Endodermal cell (in vitro differentiated cells): ENCODE measurements around the gene AACS. TPM values are rescaled to one million over a fixed set of nuclear protein-coding genes. Genes with fewer than 3 reads are reported as not detected.
"Not testable (repeated sequence)": the region's sequence is repeated elsewhere in the genome, so short reads cannot be mapped to it uniquely, and the experiment has no call there.

Experiments used
- DNase-seq: peaks from one replicate; pipeline ENCODE4 v3.0.0-alpha.2; 2017
- H3K27ac ChIP-seq: 2 replicates; pipeline ENCODE4 v1.5.1; 2013; ENCODE audit warnings: mild to moderate bottlenecking, low read depth, low read length, moderate library complexity
- H3K27me3 ChIP-seq: 2 replicates; pipeline ENCODE4 v1.6.1; 2013; ENCODE audit warnings: mild to moderate bottlenecking, low read length, moderate library complexity; ENCODE audit not compliant: insufficient read depth, control insufficient read depth, poor library complexity, severe bottlenecking
- H3K36me3 ChIP-seq: 2 replicates; pipeline ENCODE4 v1.7.0; 2013; ENCODE audit warnings: mild to moderate bottlenecking, low read length, moderate library complexity; ENCODE audit not compliant: control insufficient read depth, insufficient read depth
- H3K4me1 ChIP-seq: one replicate; pipeline ENCODE4 v1.7.0; 2013; ENCODE audit warnings: low read length; ENCODE audit not compliant: control insufficient read depth, insufficient read depth
- H3K4me3 ChIP-seq: 2 replicates; pipeline ENCODE4 v1.5.1; 2013; ENCODE audit warnings: mild to moderate bottlenecking, low read length, moderate library complexity
- H3K9ac ChIP-seq: 2 replicates; pipeline ENCODE4 v1.6.1; 2013; ENCODE audit warnings: mild to moderate bottlenecking, low read length, moderate library complexity; ENCODE audit not compliant: poor library complexity, severe bottlenecking; ENCODE audit errors: extremely low read depth
- H3K9me3 ChIP-seq: 2 replicates; pipeline ENCODE4 v1.6.1; 2013; ENCODE audit warnings: mild to moderate bottlenecking, low read length, moderate library complexity; ENCODE audit not compliant: control insufficient read depth
- H3K27ac Mint-ChIP-seq: 2 replicates; pipeline ENCODE4 v1.8.0; 2020; ENCODE audit warnings: mixed read lengths
- H3K27me3 Mint-ChIP-seq: 2 replicates; pipeline ENCODE4 v1.8.0; 2021; ENCODE audit warnings: mild to moderate bottlenecking, mixed read lengths; ENCODE audit not compliant: insufficient read depth
- H3K36me3 Mint-ChIP-seq: 2 replicates; pipeline ENCODE4 v1.8.0; 2020; ENCODE audit warnings: low read depth, mixed read lengths
- H3K4me1 Mint-ChIP-seq: 2 replicates; pipeline ENCODE4 v1.8.0; 2020; ENCODE audit warnings: mixed read lengths
- H3K4me3 Mint-ChIP-seq: 2 replicates; pipeline ENCODE4 v1.8.0; 2020; ENCODE audit warnings: mild to moderate bottlenecking, moderate library complexity, mixed read lengths
- H3K9me3 Mint-ChIP-seq: 2 replicates; pipeline ENCODE4 v1.8.0; 2020; ENCODE audit warnings: mild to moderate bottlenecking, mixed read lengths
- WGBS, 2 experiments: methylation state at CpG; one replicate each; pipeline versions ENCODE4 v1.1.5 to v1.1.7; 2013; ENCODE audit warnings: missing lambda C conversion rate in 2 of 2, mixed read lengths in 1 of 2; ENCODE audit not compliant: insufficient coverage in 1 of 2, insufficient read length in 1 of 2; 5-methylcytosine and 5-hydroxymethylcytosine counted together
- total RNA-seq, 2 donors: library from RNA; stranded (reverse); fragmentation: NEBNext Ultra II Directional in 1 of 2; extraction: Animal tissue kit (Norgen Biotek cat#: 25700) in 1 of 2; gene quantifications; 2 replicates in 1 of 2; 3 replicates in 1 of 2; pipeline ENCODE4 v1.2.1, GENCODE V29; 2021
- TF ChIP-seq, protein P1 (sequence below): fragments of 200-600 bp; sonication (generic); conservative IDR thresholded peaks from 2 replicates; pipeline ENCODE4 v1.5.0; 2021; ENCODE audit warnings: antibody characterized with exemption, mild to moderate bottlenecking

Gene AACS
- total RNA-seq, 2 donors from 2014 or later, result 55.4 to 71.9 TPM

DNA sequence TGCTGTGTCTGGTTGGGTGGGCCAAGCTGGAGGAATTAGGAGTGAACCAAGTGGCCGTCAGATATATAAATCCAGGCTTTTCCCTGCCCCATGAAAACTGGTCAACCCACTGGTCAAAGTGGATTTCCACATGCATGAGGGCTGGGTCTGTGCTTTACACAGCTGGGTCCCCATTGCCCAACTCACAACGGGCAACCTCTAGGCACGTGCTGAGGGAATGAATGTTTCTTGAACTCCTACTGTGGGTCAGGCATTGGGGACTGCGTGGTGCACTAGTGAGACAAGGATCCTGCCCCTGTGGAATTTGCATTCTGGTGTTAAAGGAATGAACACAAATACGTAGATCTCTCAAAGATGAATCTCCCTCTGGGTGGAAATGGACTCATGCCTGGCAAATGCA lies 7.5 kb upstream of the AACS start:
- Mint-ChIP-seq H3K27me3 (no peaks in the 10 kb centered on the region), H3K4me3 (no peak overlapping the region), H3K9me3 (peaks cover 33% of the 10 kb centered on the region), H3K36me3 (peaks cover 9% of the 10 kb centered on the region), H3K4me1 (peaks cover 9% of the 10 kb centered on the region), H3K27ac (no peak overlapping the region)
- Histone ChIP-seq H3K9me3 (peaks cover 9% of the 10 kb centered on the region), H3K36me3 (no peaks in the 10 kb centered on the region), H3K9ac (no peak overlapping the region), H3K4me1 (no peaks in the 10 kb centered on the region), H3K27me3 (no peaks in the 10 kb centered on the region), H3K27ac (no peak overlapping the region), H3K4me3 (no peak overlapping the region)
- DNase-seq, result no peak
- TF ChIP-seq, protein P1, sequence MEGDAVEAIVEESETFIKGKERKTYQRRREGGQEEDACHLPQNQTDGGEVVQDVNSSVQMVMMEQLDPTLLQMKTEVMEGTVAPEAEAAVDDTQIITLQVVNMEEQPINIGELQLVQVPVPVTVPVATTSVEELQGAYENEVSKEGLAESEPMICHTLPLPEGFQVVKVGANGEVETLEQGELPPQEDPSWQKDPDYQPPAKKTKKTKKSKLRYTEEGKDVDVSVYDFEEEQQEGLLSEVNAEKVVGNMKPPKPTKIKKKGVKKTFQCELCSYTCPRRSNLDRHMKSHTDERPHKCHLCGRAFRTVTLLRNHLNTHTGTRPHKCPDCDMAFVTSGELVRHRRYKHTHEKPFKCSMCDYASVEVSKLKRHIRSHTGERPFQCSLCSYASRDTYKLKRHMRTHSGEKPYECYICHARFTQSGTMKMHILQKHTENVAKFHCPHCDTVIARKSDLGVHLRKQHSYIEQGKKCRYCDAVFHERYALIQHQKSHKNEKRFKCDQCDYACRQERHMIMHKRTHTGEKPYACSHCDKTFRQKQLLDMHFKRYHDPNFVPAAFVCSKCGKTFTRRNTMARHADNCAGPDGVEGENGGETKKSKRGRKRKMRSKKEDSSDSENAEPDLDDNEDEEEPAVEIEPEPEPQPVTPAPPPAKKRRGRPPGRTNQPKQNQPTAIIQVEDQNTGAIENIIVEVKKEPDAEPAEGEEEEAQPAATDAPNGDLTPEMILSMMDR, result no peak
- WGBS, 2 experiments, result 82 to 93% methylated on average over 5 of the region's 5 CpGs

DNA sequence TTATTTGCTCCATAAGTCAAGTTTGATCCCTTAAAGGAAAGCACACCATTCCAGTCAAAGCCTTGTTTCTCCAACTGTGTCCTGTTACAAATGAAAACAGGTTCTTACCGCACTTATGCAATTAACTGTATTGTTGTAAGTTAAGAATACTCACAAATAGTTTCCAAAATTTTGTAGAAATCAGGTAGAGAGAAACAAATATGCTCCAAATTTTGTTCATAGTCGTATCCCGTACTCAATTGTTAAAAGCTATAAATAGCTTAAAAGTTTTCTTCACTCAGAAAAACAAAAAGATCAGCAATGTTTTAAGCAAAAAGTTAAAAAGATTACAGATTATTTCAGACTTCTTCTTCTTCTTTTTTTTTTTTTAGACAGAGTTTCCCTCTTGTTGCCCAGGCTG lies 4.0 kb upstream of the AACS start:
- peaks cover 27% of the 10 kb centered on the region for H3K9me3 Mint-ChIP-seq
- no peak overlapping the region for H3K4me3 ChIP-seq
- no peaks in the 10 kb centered on the region for H3K36me3 ChIP-seq
- H3K27ac ChIP-seq, result no peak overlapping the region
- no peaks in the 10 kb centered on the region for H3K27me3 ChIP-seq
- no peak overlapping the region for H3K4me3 Mint-ChIP-seq
- H3K4me1 ChIP-seq, result no peaks in the 10 kb centered on the region
- H3K36me3 Mint-ChIP-seq, result peaks cover 9% of the 10 kb centered on the region
- H3K27me3 Mint-ChIP-seq, result no peaks in the 10 kb centered on the region
- TF ChIP-seq, protein P1, result no peak
- peaks cover 9% of the 10 kb centered on the region for H3K9me3 ChIP-seq
- H3K9ac ChIP-seq, result no peak overlapping the region
- DNase-seq, result no peak
- no peak overlapping the region for H3K27ac Mint-ChIP-seq
- 100% methylated on average over 2 to 3 of the region's 3 CpGs for WGBS, 2 experiments
- H3K4me1 Mint-ChIP-seq, result peaks cover 14% of the 10 kb centered on the region

DNA sequence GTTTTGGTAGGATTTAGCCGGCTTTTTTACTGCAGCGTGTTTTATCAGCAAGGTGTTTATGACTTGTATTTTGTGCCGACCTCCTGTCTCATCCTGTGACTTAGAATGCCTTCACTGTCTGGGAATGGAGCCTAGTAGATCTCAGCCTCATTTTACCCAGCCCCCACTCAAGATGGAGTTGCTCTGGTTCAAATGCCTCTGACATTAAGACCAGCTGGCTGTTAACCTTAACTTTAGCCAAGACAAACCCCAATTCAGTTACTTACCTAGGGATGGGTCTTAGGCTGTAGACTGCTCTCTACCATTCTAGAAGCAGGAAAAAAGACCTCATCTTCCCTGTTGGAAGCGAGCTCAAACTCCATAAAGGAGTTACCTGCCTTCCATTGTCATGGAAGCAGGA lies 1.7 kb upstream of the AACS start:
- H3K9me3 ChIP-seq, H3K27me3 ChIP-seq, H3K27ac ChIP-seq, H3K36me3 ChIP-seq, H3K4me1 ChIP-seq, DNase-seq, H3K4me3 ChIP-seq, H3K9ac ChIP-seq, H3K27me3 Mint-ChIP-seq: not testable (repeated sequence)
- H3K4me3 Mint-ChIP-seq, result peak overlapping the region; percentile 79
- H3K27ac Mint-ChIP-seq, result peak overlapping the region; percentile 13
- 80 to 93% methylated on average over 2 to 4 of the region's 4 CpGs for WGBS, 2 experiments
- H3K9me3 Mint-ChIP-seq, result peaks cover 27% of the 10 kb centered on the region
- H3K4me1 Mint-ChIP-seq, result peaks cover 28% of the 10 kb centered on the region
- H3K36me3 Mint-ChIP-seq, result peaks cover 16% of the 10 kb centered on the region

DNA sequence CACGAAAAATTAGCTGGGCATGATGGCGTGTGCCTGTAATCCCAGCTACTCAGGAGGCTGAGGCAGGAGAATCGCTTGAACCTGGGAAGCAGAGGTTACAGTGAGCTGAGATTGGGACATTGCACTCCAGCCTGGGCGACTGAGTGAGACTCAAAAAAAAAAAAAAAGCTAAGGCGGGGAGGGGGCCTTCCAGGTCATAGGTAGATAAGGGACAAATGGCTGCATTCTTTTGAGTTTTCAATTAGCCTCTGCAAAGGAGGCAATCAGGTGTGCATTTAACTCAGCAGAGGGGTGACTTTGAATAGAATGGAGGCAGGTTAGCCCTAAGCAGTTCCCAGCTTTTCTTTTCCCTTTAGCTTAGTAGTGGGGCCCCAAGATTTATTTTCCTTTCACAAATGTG lies 743 bp upstream of the AACS start:
- peak overlapping the region; percentile 73 for H3K9ac ChIP-seq
- peak; percentile 70 for DNase-seq
- peaks cover under 1% of the 10 kb centered on the region for H3K36me3 ChIP-seq
- 62 to 85% methylated on average over 3 to 5 of the region's 5 CpGs for WGBS, 2 experiments
- Mint-ChIP-seq H3K27me3 (no peaks in the 10 kb centered on the region), H3K27ac (peak overlapping the region; percentile 92), H3K36me3 (peaks cover 17% of the 10 kb centered on the region), H3K4me3 (peak overlapping the region; percentile 79), H3K4me1 (peaks cover 23% of the 10 kb centered on the region), H3K9me3 (peaks cover 25% of the 10 kb centered on the region)
- H3K27me3 ChIP-seq, result no peaks in the 10 kb centered on the region
- H3K27ac ChIP-seq, result no peak overlapping the region
- TF ChIP-seq, protein P1, result no peak
- H3K4me1 ChIP-seq, result no peaks in the 10 kb centered on the region
- H3K4me3 ChIP-seq, result peak overlapping the region; percentile 90
- H3K9me3 ChIP-seq, result peaks cover 9% of the 10 kb centered on the region
